Measurements from ENCODE around the gene TSPO2. TPM values are rescaled to one million over a fixed set of nuclear protein-coding genes. Genes with fewer than 3 reads are reported as not detected.
A peak's percentile ranks its signal among the peaks of the same experiment; 100 is the strongest.

Gene TSPO2
- polyA plus RNA-seq, 1 donor (not counting 4 experiments of a cell fraction or from before 2014, with no cell fraction given): not detected

GRCh38 chr6:41058783-41059181, 16.5 kb downstream of the TSPO2 start:
- H3K4me3 ChIP-seq (ENCODE audit: control insufficient read depth in 2 of 3, extremely low read depth in 1 of 3, insufficient read depth in 2 of 3, low read depth in 1 of 3, low read length in 3 of 3): no peak overlapping the region
- H3K27ac ChIP-seq (ENCODE audit: control insufficient read depth, insufficient read depth, low read length): no peak overlapping the region
- TF ChIP-seq EZH2 (IDR thresholded peaks at IDR 0.05; ENCODE audit: low read length): no peak
- no peaks in the 10 kb centered on the region for H4K20me1 ChIP-seq (ENCODE audit: control insufficient read depth, extremely low read depth, insufficient read depth, low read length)
- no peaks in the 10 kb centered on the region for H3K9me3 ChIP-seq (ENCODE audit: control insufficient read depth, low read depth, low read length)
- DNase-seq (ENCODE audit: low read depth, low spot score) (no peak), FAIRE-seq (no peak)
- no peak overlapping the region for H3K9ac ChIP-seq (ENCODE audit: control insufficient read depth, extremely low read depth, insufficient read depth, low read length)
- H3K9me1 ChIP-seq (ENCODE audit: control insufficient read depth, extremely low read depth, insufficient read depth, low read length): no peaks in the 10 kb centered on the region
- H3K79me2 ChIP-seq (ENCODE audit: control insufficient read depth, insufficient read depth, low read length): no peaks in the 10 kb centered on the region
- no peaks in the 10 kb centered on the region for H3K27me3 ChIP-seq (ENCODE audit: control insufficient read depth, extremely low read depth, insufficient read depth, low read length)
- dilution Hi-C loops (cut with MboI; ENCODE audit: extremely low pct_ligation_motif_present, low sequenced_read_pairs): no loop called here
- H2AFZ ChIP-seq (ENCODE audit: control insufficient read depth, low read length): no peak overlapping the region
- H3K4me1 ChIP-seq (ENCODE audit: control insufficient read depth, extremely low read depth, insufficient read depth, low read length): peaks cover 14% of the 10 kb centered on the region
- no peaks in the 10 kb centered on the region for H3K36me3 ChIP-seq (ENCODE audit: control insufficient read depth in 2 of 2, extremely low read depth in 1 of 2, insufficient read depth in 2 of 2, low read length in 2 of 2)
- H3K4me2 ChIP-seq (ENCODE audit: control insufficient read depth, extremely low read depth, insufficient read depth, low read depth, low read length): no peak overlapping the region

GRCh38 chr6:41059556-41059955, 17.3 kb downstream of the TSPO2 start:
- Histone ChIP-seq H3K4me2 (ENCODE audit: control insufficient read depth, extremely low read depth, insufficient read depth, low read depth, low read length) (peak overlapping the region; percentile 17), H3K36me3 (ENCODE audit: control insufficient read depth in 2 of 2, extremely low read depth in 1 of 2, insufficient read depth in 2 of 2, low read length in 2 of 2) (peaks cover 2 to 3% of the 10 kb centered on the region in 2 experiments), H3K79me2 (ENCODE audit: control insufficient read depth, insufficient read depth, low read length) (no peaks in the 10 kb centered on the region), H3K9me1 (ENCODE audit: control insufficient read depth, extremely low read depth, insufficient read depth, low read length) (no peaks in the 10 kb centered on the region), H3K9me3 (ENCODE audit: control insufficient read depth, low read depth, low read length) (no peaks in the 10 kb centered on the region), H3K27ac (ENCODE audit: control insufficient read depth, insufficient read depth, low read length) (no peak overlapping the region), H3K4me3 (ENCODE audit: control insufficient read depth in 2 of 3, extremely low read depth in 1 of 3, insufficient read depth in 2 of 3, low read depth in 1 of 3, low read length in 3 of 3) (no peak overlapping the region), H3K27me3 (ENCODE audit: control insufficient read depth, extremely low read depth, insufficient read depth, low read length) (no peaks in the 10 kb centered on the region), H4K20me1 (ENCODE audit: control insufficient read depth, extremely low read depth, insufficient read depth, low read length) (no peaks in the 10 kb centered on the region), H3K4me1 (ENCODE audit: control insufficient read depth, extremely low read depth, insufficient read depth, low read length) (peaks cover 14% of the 10 kb centered on the region), H2AFZ (ENCODE audit: control insufficient read depth, low read length) (no peak overlapping the region), H3K9ac (ENCODE audit: control insufficient read depth, extremely low read depth, insufficient read depth, low read length) (no peak overlapping the region)
- peak; percentile 5 for FAIRE-seq
- no peak for DNase-seq (ENCODE audit: low read depth, low spot score)
- TF ChIP-seq EZH2 (IDR thresholded peaks at IDR 0.05; ENCODE audit: low read length) (no peak), CTCF (optimal IDR thresholded peaks at IDR 0.05 in 1 of 3, IDR thresholded peaks at IDR 0.05 in 1 of 3, conservative IDR thresholded peaks at IDR 0.05 in 1 of 3; ENCODE audit: extremely low read depth in 1 of 3, insufficient read depth in 2 of 3, low read length in 3 of 3) (no peak)
- dilution Hi-C loops (cut with MboI; ENCODE audit: extremely low pct_ligation_motif_present, low sequenced_read_pairs): no loop called here

GRCh38 chr6:41061196-41061726, 19.0 kb downstream of the TSPO2 start:
- Histone ChIP-seq H3K9me1 (ENCODE audit: control insufficient read depth, extremely low read depth, insufficient read depth, low read length) (no peaks in the 10 kb centered on the region), H4K20me1 (ENCODE audit: control insufficient read depth, extremely low read depth, insufficient read depth, low read length) (no peaks in the 10 kb centered on the region), H3K4me3 (ENCODE audit: control insufficient read depth in 2 of 3, extremely low read depth in 1 of 3, insufficient read depth in 2 of 3, low read depth in 1 of 3, low read length in 3 of 3) (no peak overlapping the region), H3K9me3 (ENCODE audit: control insufficient read depth, low read depth, low read length) (no peaks in the 10 kb centered on the region), H3K4me2 (ENCODE audit: control insufficient read depth, extremely low read depth, insufficient read depth, low read depth, low read length) (no peak overlapping the region), H3K36me3 (ENCODE audit: control insufficient read depth in 2 of 2, extremely low read depth in 1 of 2, insufficient read depth in 2 of 2, low read length in 2 of 2) (peaks cover 2 to 3% of the 10 kb centered on the region in 2 experiments), H3K79me2 (ENCODE audit: control insufficient read depth, insufficient read depth, low read length) (no peaks in the 10 kb centered on the region), H2AFZ (ENCODE audit: control insufficient read depth, low read length) (no peak overlapping the region), H3K27me3 (ENCODE audit: control insufficient read depth, extremely low read depth, insufficient read depth, low read length) (no peaks in the 10 kb centered on the region), H3K4me1 (ENCODE audit: control insufficient read depth, extremely low read depth, insufficient read depth, low read length) (peaks cover 14% of the 10 kb centered on the region), H3K27ac (ENCODE audit: control insufficient read depth, insufficient read depth, low read length) (no peak overlapping the region), H3K9ac (ENCODE audit: control insufficient read depth, extremely low read depth, insufficient read depth, low read length) (no peak overlapping the region)
- dilution Hi-C loops (cut with MboI; ENCODE audit: extremely low pct_ligation_motif_present, low sequenced_read_pairs): no loop called here
- FAIRE-seq: no peak
- no peak for DNase-seq (ENCODE audit: low read depth, low spot score)
- TF ChIP-seq CTCF (optimal IDR thresholded peaks at IDR 0.05 in 1 of 3, IDR thresholded peaks at IDR 0.05 in 1 of 3, conservative IDR thresholded peaks at IDR 0.05 in 1 of 3; ENCODE audit: extremely low read depth in 1 of 3, insufficient read depth in 2 of 3, low read length in 3 of 3): no peak
- no peak for TF ChIP-seq EZH2 (IDR thresholded peaks at IDR 0.05; ENCODE audit: low read length)

Measured in keratinocyte (primary cell).